Right cardiac atrium (tissue), 5 donors: ENCODE data around the gene SH2D2A. TPM values are rescaled to one million over a fixed set of nuclear protein-coding genes. Genes with fewer than 3 reads are reported as not detected.

ENCODE experiments used
- ATAC-seq, 2 donors: fragments of 200-7000 bp; cut with Tn5 transposase; one replicate each; pipeline versions ENCODE4 v1.8.0 to v1.9.1; 2020; ENCODE audit warnings: moderate library complexity in 2 of 2, mild to moderate bottlenecking in 1 of 2
- DNase-seq, 3 donors: peaks; one replicate each; pipeline ENCODE4 v3.0.0-alpha.2; 2020
- H3K27ac ChIP-seq: one replicate; pipeline ENCODE4 v1.5.1; 2013; ENCODE audit warnings: mild to moderate bottlenecking, low read length, control low read depth, moderate library complexity
- H3K27me3 ChIP-seq: one replicate; pipeline ENCODE4 v1.6.1; 2013; ENCODE audit not compliant: control insufficient read depth, insufficient read depth
- H3K4me1 ChIP-seq: one replicate; pipeline ENCODE4 v1.6.1; 2013; ENCODE audit warnings: low read length; ENCODE audit not compliant: control insufficient read depth, insufficient read depth
- H3K4me3 ChIP-seq: one replicate; pipeline ENCODE4 v1.5.1; 2013; ENCODE audit warnings: low read length, control low read depth
- H3K9me3 ChIP-seq: one replicate; pipeline ENCODE4 v1.6.1; 2013; ENCODE audit warnings: low read length; ENCODE audit not compliant: control insufficient read depth
- WGBS: extraction: QIAGEN DNeasy Blood & Tissue Kit; methylation state at CpG from one replicate; pipeline ENCODE4 v1.1.7; 2013; 5-methylcytosine and 5-hydroxymethylcytosine counted together
- intact Hi-C, 4 donors: fragments of 100-400 bp; cut with DNase I; formaldehyde crosslinking; loops; one replicate each; pipeline versions ENCODE4 v1.11.0 to v1.14.0; 2022 to 2023
- polyA plus RNA-seq: library from polyadenylated mRNA; stranded (reverse); fragments of 200-250 nt; gene quantifications from one replicate; pipeline ENCODE4 v1.2.3, GENCODE V29; 2013
- total RNA-seq, 4 donors: library from RNA; stranded (reverse); fragmentation: NEBNext Ultra II Directional; extraction: Animal tissue kit (Norgen Biotek cat#: 25700); gene quantifications; one replicate each; pipeline ENCODE4 v1.2.1, GENCODE V29; 2021
- donor health status: healthy with polysubstance abuse.
- donor health status: DM: no; HTN: yes; CAD: no.
- donor health status: DM: no; HTN: no; CAD: no.
- donor health status: DM: no; HTN: yes; CAD: no; lungs with severe emphysema.
- donor health status: DM: yes; HTN: yes; CAD: no.

SH2D2A gene
- total and polyA plus RNA-seq, 5 donors = 0.93 to 6.3 (median 2.0) TPM

GRCh38 chr1:156808186-156809030 lies 8.2 kb downstream of the SH2D2A start:
- 93% methylated on average over 16 of the region's 16 CpGs for WGBS
- H3K27me3 ChIP-seq = no peaks in the 10 kb centered on the region
- no peak for DNase-seq

GRCh38 chr1:156807627-156808026 lies 9.0 kb downstream of the SH2D2A start:
- Histone ChIP-seq H3K4me1 (no peaks in the 10 kb centered on the region), H3K4me3 (no peak overlapping the region), H3K27ac (no peak overlapping the region), H3K27me3 (no peaks in the 10 kb centered on the region), H3K9me3 (no peaks in the 10 kb centered on the region)
- ATAC-seq = no peak
- intact Hi-C loops = no loop called here
- no peak for DNase-seq
- WGBS = 91% methylated on average over 2 of the region's 2 CpGs

More at GRCh38 chr1:156808186-156809030, 8.2 kb downstream of the SH2D2A start:
- intact Hi-C loops = no loop called here
- ATAC-seq = no peak
- Histone ChIP-seq H3K27ac (no peak overlapping the region), H3K4me3 (no peak overlapping the region), H3K9me3 (no peaks in the 10 kb centered on the region), H3K4me1 (peaks cover under 1% of the 10 kb centered on the region)

GRCh38 chr1:156806512-156807440 lies 9.9 kb downstream of the SH2D2A start:
- no peaks in the 10 kb centered on the region for H3K4me1 ChIP-seq
- ATAC-seq = no peak
- no peak overlapping the region for H3K27ac ChIP-seq
- no peak overlapping the region for H3K4me3 ChIP-seq
- no peak for DNase-seq
- H3K27me3 ChIP-seq = no peaks in the 10 kb centered on the region
- no peaks in the 10 kb centered on the region for H3K9me3 ChIP-seq
- intact Hi-C loops = no loop called here
- WGBS = 81% methylated on average over 7 of the region's 7 CpGs

DNA sequence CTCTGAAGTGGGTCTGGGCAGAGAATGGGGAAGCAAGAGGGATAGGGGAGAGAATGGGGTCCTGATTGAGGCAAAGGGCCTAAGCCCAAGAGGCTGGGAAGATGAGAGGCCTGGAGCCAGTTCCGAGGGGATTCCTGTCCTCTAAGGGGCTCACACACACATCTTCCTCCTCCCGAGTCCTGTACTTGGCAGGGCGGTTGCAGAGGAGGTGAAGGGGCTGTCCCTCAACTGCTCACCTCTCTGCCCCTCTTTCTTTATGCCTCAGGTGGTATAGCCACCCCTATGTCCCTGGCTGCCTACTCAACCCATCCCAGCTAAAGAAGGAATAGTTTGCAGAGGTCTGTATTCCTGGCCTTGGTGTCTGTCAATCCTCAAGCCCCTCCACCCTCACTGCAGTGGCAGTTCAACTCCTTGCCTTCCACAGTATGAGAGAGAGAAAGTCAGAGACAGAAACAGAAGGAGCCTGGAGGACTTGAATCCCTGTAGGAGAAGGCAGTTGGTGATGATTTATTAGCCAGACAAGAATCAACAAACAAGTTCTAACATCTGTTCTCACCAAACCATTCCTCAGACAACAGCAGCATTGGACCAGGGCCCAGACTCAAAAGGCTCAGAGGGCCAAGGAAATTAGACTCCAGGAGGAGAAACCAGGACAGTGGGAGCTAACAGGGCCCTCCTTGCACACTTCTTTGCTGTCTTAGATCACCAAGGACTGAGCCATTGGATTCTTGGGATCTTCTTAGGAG lies 10.7 kb downstream of the SH2D2A start:
- ATAC-seq = peak; percentile 9 to 29
- H3K4me3 ChIP-seq = no peak overlapping the region
- WGBS = 83% methylated on average over 3 of the region's 3 CpGs
- intact Hi-C loops = no loop called here
- H3K27ac ChIP-seq = no peak overlapping the region
- H3K9me3 ChIP-seq = no peaks in the 10 kb centered on the region
- H3K27me3 ChIP-seq = no peaks in the 10 kb centered on the region
- DNase-seq = peak; percentile 49 to 84 (median 74)
- H3K4me1 ChIP-seq = no peaks in the 10 kb centered on the region

GRCh38 chr1:156804572-156805243 lies 11.9 kb downstream of the SH2D2A start:
- WGBS = 68% methylated on average over 6 of the region's 6 CpGs
- intact Hi-C loops = no loop called here
- no peaks in the 10 kb centered on the region for H3K9me3 ChIP-seq
- H3K4me3 ChIP-seq = no peak overlapping the region
- DNase-seq (peak in 2 of 3 donors; percentile 55 to 72), ATAC-seq (peak in 1 of 2 donors; percentile 10)
- no peak overlapping the region for H3K27ac ChIP-seq
- no peaks in the 10 kb centered on the region for H3K4me1 ChIP-seq
- H3K27me3 ChIP-seq = no peaks in the 10 kb centered on the region

DNA sequence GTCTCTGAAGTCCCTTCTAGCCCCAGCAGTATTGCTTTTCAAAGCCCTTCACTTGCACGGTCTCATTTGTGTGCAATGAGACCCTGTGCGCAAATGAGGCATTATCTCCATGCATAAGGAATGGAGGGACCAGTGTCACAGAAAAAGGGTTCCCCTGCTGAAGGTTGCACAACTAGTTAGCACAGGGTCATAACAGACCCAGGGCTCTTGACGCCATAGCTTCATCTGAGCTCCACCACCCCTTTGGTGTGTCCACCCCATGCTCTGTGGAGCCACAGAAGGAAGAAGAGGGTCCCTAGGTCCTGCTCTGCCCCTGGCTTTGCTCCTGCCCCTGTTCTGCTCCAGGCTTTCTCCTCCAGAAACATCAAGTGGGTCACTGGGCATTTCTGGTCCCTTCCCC lies 12.6 kb downstream of the SH2D2A start:
- no peak overlapping the region for H3K4me3 ChIP-seq
- no peak for DNase-seq
- no peak for ATAC-seq
- intact Hi-C loops = no loop called here
- no peaks in the 10 kb centered on the region for H3K27me3 ChIP-seq
- H3K9me3 ChIP-seq = no peaks in the 10 kb centered on the region
- no peaks in the 10 kb centered on the region for H3K4me1 ChIP-seq
- WGBS = 78% methylated on average over 3 of the region's 3 CpGs
- no peak overlapping the region for H3K27ac ChIP-seq

DNA sequence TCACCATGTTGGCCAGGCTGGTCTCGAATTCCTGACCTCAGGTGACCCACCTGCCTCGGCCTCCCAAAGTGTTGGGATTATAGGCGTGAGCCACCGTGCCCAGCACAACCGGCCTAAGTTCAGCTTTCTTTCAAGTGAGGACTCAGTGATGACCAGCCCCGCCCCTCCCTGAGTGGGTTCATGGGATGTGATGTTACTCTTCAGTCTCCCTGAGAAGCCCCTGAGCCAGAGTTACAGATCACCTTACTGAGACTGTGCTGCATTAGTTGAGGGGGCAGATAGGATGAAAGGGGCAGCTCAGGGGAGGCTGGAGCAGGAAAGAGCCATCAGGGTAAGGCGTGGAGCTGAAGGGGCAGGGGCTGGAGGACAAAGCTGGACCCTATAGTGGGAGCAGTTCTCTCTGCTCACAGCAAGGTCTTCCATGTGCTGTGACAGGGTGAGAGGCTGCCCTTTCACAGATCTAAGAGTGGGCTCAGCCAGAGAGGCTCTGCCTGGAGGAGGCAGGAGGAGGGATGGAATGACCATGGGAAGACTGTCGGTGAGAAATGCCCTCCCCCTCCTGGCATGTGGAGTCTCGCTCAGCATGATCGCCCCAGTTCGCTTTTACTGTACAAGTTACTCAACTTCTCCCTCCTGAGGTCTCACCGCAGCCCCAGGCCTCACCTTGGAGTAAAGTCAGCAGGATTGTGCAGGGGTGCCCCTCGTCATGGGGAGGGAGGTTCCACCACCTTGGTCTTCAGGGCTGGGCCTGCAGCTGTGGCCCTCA lies 13.4 kb downstream of the SH2D2A start:
- Histone ChIP-seq H3K4me1 (no peaks in the 10 kb centered on the region), H3K27ac (no peak overlapping the region), H3K4me3 (no peak overlapping the region), H3K9me3 (no peaks in the 10 kb centered on the region), H3K27me3 (no peaks in the 10 kb centered on the region)
- ATAC-seq (no peak), DNase-seq (no peak)
- WGBS = 87% methylated on average over 13 of the region's 13 CpGs
- intact Hi-C loops = no loop called here

DNA sequence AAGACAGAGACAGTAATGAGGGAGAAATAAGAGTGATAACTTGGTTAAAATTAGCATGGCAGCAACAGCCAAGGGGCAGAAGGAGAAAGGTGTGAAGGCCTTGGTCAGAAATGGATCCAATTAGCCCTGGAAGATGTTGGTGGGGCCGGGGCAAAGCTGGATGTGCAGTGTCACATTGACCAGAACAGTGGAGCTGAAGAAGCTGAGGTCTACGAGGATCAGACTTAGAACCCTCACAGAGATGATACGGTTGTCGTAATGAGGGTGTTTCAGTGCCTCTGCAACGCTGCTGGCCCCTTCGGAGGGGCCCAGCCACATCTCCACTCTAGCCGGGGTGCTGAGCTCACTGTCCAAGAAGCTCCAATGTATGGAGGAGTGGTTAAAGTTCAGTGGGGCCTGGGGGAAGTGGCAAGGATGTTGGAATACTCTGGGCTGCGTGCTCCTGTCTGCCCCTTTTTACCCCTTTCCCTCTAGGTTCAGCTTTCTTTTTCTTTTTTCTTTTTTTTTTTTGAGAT lies 14.2 kb downstream of the SH2D2A start:
- Histone ChIP-seq H3K4me1 (no peaks in the 10 kb centered on the region), H3K27ac (no peak overlapping the region), H3K9me3 (no peaks in the 10 kb centered on the region), H3K4me3 (no peak overlapping the region), H3K27me3 (no peaks in the 10 kb centered on the region)
- ATAC-seq (no peak), DNase-seq (no peak)
- intact Hi-C loops = no loop called here
- WGBS = 87% methylated on average over 8 of the region's 8 CpGs

GRCh38 chr1:156801409-156802121 lies 15.1 kb downstream of the SH2D2A start:
- WGBS = 58% methylated on average over 7 of the region's 7 CpGs
- H3K4me3 ChIP-seq = no peak overlapping the region
- ATAC-seq (peak; percentile 50 to 53), DNase-seq (peak in 2 of 3 donors; percentile 57 to 67)
- H3K4me1 ChIP-seq = no peaks in the 10 kb centered on the region
- no peak overlapping the region for H3K27ac ChIP-seq
- no peaks in the 10 kb centered on the region for H3K27me3 ChIP-seq
- no peaks in the 10 kb centered on the region for H3K9me3 ChIP-seq
- intact Hi-C loops = no loop called here
